ENCODE results near the gene TMEM184B. TPM values are rescaled to one million over a fixed set of nuclear protein-coding genes. Genes with fewer than 3 reads are reported as not detected.

Gene TMEM184B
- total RNA-seq, 2 donors from 2014 or later: 31.5 to 36.5 TPM

DNA sequence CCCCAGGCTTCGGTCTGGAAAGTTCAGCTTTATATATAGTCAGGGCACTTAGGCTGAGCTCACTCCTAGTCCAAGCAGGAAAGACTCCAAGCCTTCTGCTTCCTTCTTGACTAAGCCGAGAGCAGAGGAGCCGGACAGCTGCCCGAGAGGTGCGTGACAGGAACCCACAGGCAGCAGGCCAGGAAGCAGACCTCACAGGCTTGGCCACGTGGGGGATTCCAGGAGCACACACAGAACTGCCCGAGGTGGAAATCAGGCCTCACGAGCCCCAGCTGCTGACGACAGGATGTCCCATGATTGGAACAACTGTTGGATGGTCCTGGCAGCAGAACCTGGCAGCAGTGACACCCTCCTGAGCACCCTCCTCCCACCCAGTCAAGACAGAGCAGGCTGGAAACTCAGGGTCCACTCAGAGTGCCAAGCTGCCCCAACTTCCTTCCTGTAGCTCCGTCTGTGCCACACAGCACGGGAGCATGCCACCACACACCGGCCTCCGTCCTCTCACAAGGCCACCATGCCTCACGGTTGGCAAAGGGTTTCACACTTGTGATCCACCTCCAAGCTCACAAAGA lies 96.6 kb downstream of the TMEM184B start:
- Mint-ChIP-seq H3K9me3 (no peaks in the 10 kb centered on the region), H3K27me3 (no peaks in the 10 kb centered on the region), H3K27ac (peak overlapping the region; percentile 74), H3K36me3 (ENCODE audit: low read depth) (peaks cover 8% of the 10 kb centered on the region), H3K4me3 (peak overlapping the region; percentile 56), H3K4me1 (peaks cover 43% of the 10 kb centered on the region)
- ATAC-seq (replicated peaks): peak; percentile 41

- H3K27me3 Mint-ChIP-seq: no peaks in the 10 kb centered on the region
- peak overlapping the region; percentile 74 for H3K27ac Mint-ChIP-seq
- peak overlapping the region; percentile 56 for H3K4me3 Mint-ChIP-seq
- H3K9me3 Mint-ChIP-seq: no peaks in the 10 kb centered on the region
- H3K36me3 Mint-ChIP-seq (ENCODE audit: low read depth): peaks cover under 1% of the 10 kb centered on the region
- peaks cover 40% of the 10 kb centered on the region for H3K4me1 Mint-ChIP-seq
- ATAC-seq (replicated peaks): no peak
Observed at GRCh38 chr22:38175206-38176118, 97.3 kb downstream of the TMEM184B start.

GRCh38 chr22:38174626-38175025 lies 98.2 kb downstream of the TMEM184B start:
- Mint-ChIP-seq H3K9me3 (no peaks in the 10 kb centered on the region), H3K4me1 (peaks cover 31% of the 10 kb centered on the region), H3K27me3 (no peaks in the 10 kb centered on the region), H3K36me3 (ENCODE audit: low read depth) (peaks cover 2% of the 10 kb centered on the region), H3K27ac (no peak overlapping the region), H3K4me3 (no peak overlapping the region)
- ATAC-seq (replicated peaks): no peak

DNA sequence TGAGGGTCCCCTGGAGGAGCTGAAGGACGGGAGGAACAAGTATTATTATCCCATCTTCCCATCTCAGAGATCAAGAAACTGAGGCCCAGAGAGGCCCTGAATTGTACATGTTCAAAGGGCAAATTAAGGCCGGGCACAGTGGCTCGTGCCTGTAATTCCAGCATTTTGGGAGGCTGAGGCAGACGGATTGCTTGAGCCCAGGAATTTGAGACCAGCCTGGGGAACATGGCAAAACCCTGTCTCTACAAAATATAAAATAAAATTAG lies 99.2 kb downstream of the TMEM184B start:
- peak overlapping the region; percentile 56 for H3K4me3 Mint-ChIP-seq
- peaks cover 10% of the 10 kb centered on the region for H3K36me3 Mint-ChIP-seq (ENCODE audit: low read depth)
- peaks cover 22% of the 10 kb centered on the region for H3K4me1 Mint-ChIP-seq
- no peak for ATAC-seq (replicated peaks)
- no peaks in the 10 kb centered on the region for H3K9me3 Mint-ChIP-seq
- H3K27ac Mint-ChIP-seq: no peak overlapping the region
- no peaks in the 10 kb centered on the region for H3K27me3 Mint-ChIP-seq

GRCh38 chr22:38172832-38173640 lies 99.8 kb downstream of the TMEM184B start:
- peaks cover 15% of the 10 kb centered on the region for H3K36me3 Mint-ChIP-seq (ENCODE audit: low read depth)
- peak overlapping the region; percentile 78 for H3K27ac Mint-ChIP-seq
- no peaks in the 10 kb centered on the region for H3K27me3 Mint-ChIP-seq
- peak; percentile 61 for ATAC-seq (replicated peaks)
- no peaks in the 10 kb centered on the region for H3K9me3 Mint-ChIP-seq
- peak overlapping the region; percentile 56 for H3K4me3 Mint-ChIP-seq
- H3K4me1 Mint-ChIP-seq: peaks cover 22% of the 10 kb centered on the region

DNA sequence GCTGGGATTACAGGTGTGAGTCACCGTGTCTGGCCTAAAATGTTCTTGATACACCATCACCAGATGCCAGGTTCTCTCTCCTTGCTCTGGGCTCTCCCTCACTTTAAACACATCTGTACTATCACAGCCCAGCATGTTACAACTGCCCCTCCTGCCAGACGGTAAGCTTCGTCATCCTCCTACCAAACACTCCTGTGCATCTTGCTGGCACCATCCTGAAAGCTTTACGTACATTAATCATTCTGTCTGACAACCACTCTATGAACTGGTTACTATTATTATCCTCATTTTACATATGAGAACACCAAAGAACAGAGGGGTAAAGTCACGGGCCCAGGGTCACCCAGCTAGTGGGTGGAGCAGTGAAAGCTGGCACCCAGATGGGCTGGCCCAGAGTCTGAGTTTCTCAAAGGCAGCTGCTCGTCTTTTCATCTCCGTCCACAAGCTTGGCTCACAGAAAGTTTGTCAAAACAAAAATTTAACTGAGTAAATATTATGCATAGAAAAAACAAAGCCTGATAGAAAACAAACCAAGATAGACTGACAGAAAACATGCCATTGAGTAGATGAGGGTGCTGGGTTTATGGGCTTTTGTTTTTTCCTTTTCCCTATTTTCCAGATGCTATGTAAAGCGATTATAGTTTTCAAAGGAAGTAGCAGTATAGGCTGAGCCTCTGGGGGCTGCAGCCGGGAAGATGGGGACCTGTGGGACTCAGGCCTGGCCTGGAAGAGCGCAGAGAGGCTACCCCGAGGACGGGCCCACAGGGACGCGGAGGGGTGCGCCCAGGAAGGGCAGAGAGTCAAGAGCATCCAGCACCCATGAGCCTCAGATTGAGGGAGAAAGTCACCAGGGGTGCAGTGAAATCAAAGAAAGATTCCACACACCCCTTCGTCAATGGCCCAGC lies 100.6 kb downstream of the TMEM184B start:
- H3K4me3 Mint-ChIP-seq: peak overlapping the region; percentile 56
- H3K27me3 Mint-ChIP-seq: no peaks in the 10 kb centered on the region
- H3K9me3 Mint-ChIP-seq: no peaks in the 10 kb centered on the region
- peak overlapping the region; percentile 78 for H3K27ac Mint-ChIP-seq
- H3K36me3 Mint-ChIP-seq (ENCODE audit: low read depth): peaks cover 20% of the 10 kb centered on the region
- no peak for ATAC-seq (replicated peaks)
- peaks cover 22% of the 10 kb centered on the region for H3K4me1 Mint-ChIP-seq

DNA sequence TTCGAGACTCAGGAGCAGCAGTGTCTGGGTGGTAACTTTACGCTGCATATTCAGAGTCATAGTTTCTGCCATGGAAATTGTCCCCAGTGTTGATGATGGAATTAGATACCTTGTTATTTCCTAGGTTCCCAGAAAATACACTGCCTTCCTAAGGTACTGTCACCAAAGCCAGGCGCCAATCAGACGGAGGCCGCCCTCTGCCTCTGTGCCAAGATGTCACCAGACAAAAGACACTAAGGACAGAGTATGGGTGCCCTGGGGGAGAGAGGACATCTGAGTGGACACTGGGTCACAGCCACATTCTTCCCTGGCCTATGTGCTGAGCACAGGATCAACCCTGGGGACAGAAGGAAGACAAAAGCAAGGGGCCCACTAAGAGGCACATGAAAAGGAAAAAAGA lies 102.3 kb downstream of the TMEM184B start:
- H3K36me3 Mint-ChIP-seq (ENCODE audit: low read depth): peaks cover 33% of the 10 kb centered on the region
- H3K4me1 Mint-ChIP-seq: peaks cover 19% of the 10 kb centered on the region
- H3K27ac Mint-ChIP-seq: peak overlapping the region; percentile 43
- no peaks in the 10 kb centered on the region for H3K27me3 Mint-ChIP-seq
- no peaks in the 10 kb centered on the region for H3K9me3 Mint-ChIP-seq
- ATAC-seq (replicated peaks): no peak
- no peak overlapping the region for H3K4me3 Mint-ChIP-seq

Other genes with a start within 250 kb of the TMEM184B start
- 10 to 100 TPM; 15.2 to 23.2 TPM for gene PICK1, start 215.6 kb downstream of the TMEM184B start, total RNA-seq
- not detected for gene SLC16A8, start 188.8 kb downstream of the TMEM184B start, total RNA-seq
- gene BAIAP2L2, start 162.3 kb downstream of the TMEM184B start, total RNA-seq: 1 to 10 TPM in 1 of 2 donors, under 1 TPM in 1; 0.84 to 2.1 TPM
- 10 to 100 TPM; 36.6 to 90.7 TPM for gene PLA2G6, start 91.2 kb downstream of the TMEM184B start, total RNA-seq
- 10 to 100 TPM; 15.7 to 58.8 TPM for gene MAFF, start 71.0 kb downstream of the TMEM184B start, total RNA-seq
- gene CSNK1E, start 44.4 kb upstream of the TMEM184B start, total RNA-seq: 100 to 1,000 TPM; 123 to 132 TPM
- not detected for gene KCNJ4, start 182.2 kb upstream of the TMEM184B start, total RNA-seq
- under 1 TPM; 0.32 to 0.40 TPM for gene KDELR3, start 195.1 kb upstream of the TMEM184B start, total RNA-seq
- 100 to 1,000 TPM; 373 to 600 TPM for gene DDX17, start 233.3 kb upstream of the TMEM184B start, total RNA-seq

Data from activated T-helper 17 cell treated with anti-CD3 and anti-CD28 coated beads, Interleukin-2, amount 50 U/mL, for 72 hours (primary cell).